Panc1 (cell line): Measurements from ENCODE around the gene PARD3.

Source experiments
- CTCF ChIP-seq: fragments of 450-650 bp; IDR thresholded peaks from 2 replicates; pipeline ENCODE4 v1.5.1; 2017; ENCODE audit warnings: mild to moderate bottlenecking
- POLR2AphosphoS5 ChIP-seq: IDR thresholded peaks from 2 replicates; pipeline ENCODE4 v1.6.1; 2012; ENCODE audit warnings: mild to moderate bottlenecking, low read depth, low read length, moderate library complexity
- REST ChIP-seq, 2 experiments: IDR thresholded peaks; 2 replicates each; pipeline ENCODE4 v1.6.1; 2011 to 2012; ENCODE audit warnings: low read depth in 2 of 2, control low read depth in 1 of 2, low read length in 1 of 2, mild to moderate bottlenecking in 1 of 2, moderate library complexity in 1 of 2; ENCODE audit not compliant: insufficient read depth in 1 of 2
- SIN3A ChIP-seq: IDR thresholded peaks from 2 replicates; pipeline ENCODE4 v1.6.1; 2012; ENCODE audit warnings: low read depth, mild to moderate bottlenecking, low read length, moderate library complexity, borderline replicate concordance; ENCODE audit not compliant: insufficient read depth

DNA sequence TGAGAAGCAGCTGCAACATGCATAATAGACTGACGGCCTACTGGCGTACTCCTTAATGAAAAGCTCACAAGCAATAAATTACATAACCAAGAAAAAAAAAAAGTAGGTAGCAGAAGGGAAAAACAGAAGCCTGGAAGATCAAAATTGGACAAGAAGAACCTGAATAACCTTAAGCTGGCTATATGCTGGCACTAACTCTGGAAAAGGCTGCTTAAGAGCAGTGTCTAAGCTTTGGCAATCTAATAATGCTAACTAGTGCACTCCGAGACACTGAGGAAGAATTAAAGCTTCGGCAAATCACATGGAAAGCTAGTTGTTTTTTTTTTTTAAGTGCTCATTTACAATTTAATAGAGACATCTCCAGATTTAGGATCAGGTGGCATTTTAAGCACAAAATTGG is 441.9 kb downstream of the PARD3 start:
- TF ChIP-seq CTCF = no peak
- TF ChIP-seq POLR2AphosphoS5 = no peak
- TF ChIP-seq REST (IDR thresholded peaks at IDR 0.05; ENCODE audit: insufficient read depth in 1 of 2, low read depth in 2 of 2, low read length in 1 of 2) = no peak
- no peak for TF ChIP-seq SIN3A
